ENCODE results near the gene KIAA1755. TPM values are rescaled to one million over a fixed set of nuclear protein-coding genes. Genes with fewer than 3 reads are reported as not detected.

The KIAA1755 gene
- total RNA-seq, 1 experiment from 2014 or later = not detected

DNA sequence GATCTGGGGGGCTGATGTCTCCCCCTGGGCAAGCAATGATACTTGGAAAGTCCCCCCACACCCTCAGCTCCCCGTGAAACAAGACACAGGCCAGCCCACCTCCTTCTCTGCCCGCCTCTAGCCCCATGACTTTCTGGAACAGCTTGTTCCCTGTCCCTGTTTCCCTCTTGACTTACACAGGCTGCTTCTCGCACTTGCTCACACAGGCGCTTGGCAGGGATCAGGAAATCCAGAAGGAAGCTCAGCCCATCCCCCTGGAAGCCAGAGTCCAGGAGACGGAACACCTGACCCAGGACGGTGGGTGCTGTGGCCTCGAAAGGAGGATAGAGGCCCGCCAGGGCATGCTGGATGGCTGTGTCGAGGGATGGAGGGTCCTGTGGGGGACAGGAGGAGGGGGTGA is 14.8 kb downstream of the KIAA1755 start:
- peaks cover 29% of the 10 kb centered on the region for H3K9me3 ChIP-seq (ENCODE audit: low read length)
- DNase-seq = no peak
- H3K27me3 ChIP-seq (ENCODE audit: low read length) = no peaks in the 10 kb centered on the region

DNA sequence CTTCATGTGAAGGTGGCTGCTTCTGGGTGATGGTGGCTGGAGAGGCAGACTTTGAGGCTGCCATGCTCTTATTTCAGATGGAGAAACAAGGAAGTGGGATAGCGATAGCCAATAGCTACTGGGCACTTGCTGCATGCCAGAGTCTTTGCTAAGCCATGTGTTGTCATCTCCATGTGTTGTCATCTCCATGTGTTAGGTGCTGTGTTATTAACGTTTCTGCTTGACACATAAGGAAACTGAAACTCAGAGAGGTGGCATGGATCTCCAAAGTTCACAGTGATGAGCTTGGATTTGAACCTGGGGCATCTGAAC is 16.9 kb downstream of the KIAA1755 start:
- Histone ChIP-seq H3K9me2 (replicated peaks; ENCODE audit: insufficient read depth, low read length) (no peaks in the 10 kb centered on the region), H3K79me2 (ENCODE audit: low read length) (no peaks in the 10 kb centered on the region), H3K9me3 (ENCODE audit: low read length) (peaks cover 29% of the 10 kb centered on the region), H4K20me1 (ENCODE audit: insufficient read depth, low read depth, low read length) (no peaks in the 10 kb centered on the region), H3K4me3 (ENCODE audit: low read length) (no peak overlapping the region), H3K9ac (ENCODE audit: low read length) (no peak overlapping the region), H3K4me1 (ENCODE audit: low read length) (no peaks in the 10 kb centered on the region), H3K36me3 (ENCODE audit: insufficient read depth, low read length) (no peaks in the 10 kb centered on the region), H3K4me2 (ENCODE audit: low read depth, low read length, poor library complexity, severe bottlenecking) (no peak overlapping the region), H3K27ac (ENCODE audit: low read length) (no peak overlapping the region), H3K27me3 (ENCODE audit: low read length) (no peaks in the 10 kb centered on the region), H2AFZ (ENCODE audit: low read length) (no peak overlapping the region)
- no peak for DNase-seq

More for the DNA sequence above, 14.8 kb downstream of the KIAA1755 start:
- Histone ChIP-seq H3K9me2 (replicated peaks; ENCODE audit: insufficient read depth, low read length) (no peaks in the 10 kb centered on the region), H3K4me1 (ENCODE audit: low read length) (no peaks in the 10 kb centered on the region), H3K4me3 (ENCODE audit: low read length) (no peak overlapping the region), H3K9ac (ENCODE audit: low read length) (no peak overlapping the region), H4K20me1 (ENCODE audit: insufficient read depth, low read depth, low read length) (no peaks in the 10 kb centered on the region), H3K4me2 (ENCODE audit: low read depth, low read length, poor library complexity, severe bottlenecking) (no peak overlapping the region), H3K36me3 (ENCODE audit: insufficient read depth, low read length) (no peaks in the 10 kb centered on the region), H3K27ac (ENCODE audit: low read length) (no peak overlapping the region), H3K79me2 (ENCODE audit: low read length) (no peaks in the 10 kb centered on the region), H2AFZ (ENCODE audit: low read length) (no peak overlapping the region)

DNA sequence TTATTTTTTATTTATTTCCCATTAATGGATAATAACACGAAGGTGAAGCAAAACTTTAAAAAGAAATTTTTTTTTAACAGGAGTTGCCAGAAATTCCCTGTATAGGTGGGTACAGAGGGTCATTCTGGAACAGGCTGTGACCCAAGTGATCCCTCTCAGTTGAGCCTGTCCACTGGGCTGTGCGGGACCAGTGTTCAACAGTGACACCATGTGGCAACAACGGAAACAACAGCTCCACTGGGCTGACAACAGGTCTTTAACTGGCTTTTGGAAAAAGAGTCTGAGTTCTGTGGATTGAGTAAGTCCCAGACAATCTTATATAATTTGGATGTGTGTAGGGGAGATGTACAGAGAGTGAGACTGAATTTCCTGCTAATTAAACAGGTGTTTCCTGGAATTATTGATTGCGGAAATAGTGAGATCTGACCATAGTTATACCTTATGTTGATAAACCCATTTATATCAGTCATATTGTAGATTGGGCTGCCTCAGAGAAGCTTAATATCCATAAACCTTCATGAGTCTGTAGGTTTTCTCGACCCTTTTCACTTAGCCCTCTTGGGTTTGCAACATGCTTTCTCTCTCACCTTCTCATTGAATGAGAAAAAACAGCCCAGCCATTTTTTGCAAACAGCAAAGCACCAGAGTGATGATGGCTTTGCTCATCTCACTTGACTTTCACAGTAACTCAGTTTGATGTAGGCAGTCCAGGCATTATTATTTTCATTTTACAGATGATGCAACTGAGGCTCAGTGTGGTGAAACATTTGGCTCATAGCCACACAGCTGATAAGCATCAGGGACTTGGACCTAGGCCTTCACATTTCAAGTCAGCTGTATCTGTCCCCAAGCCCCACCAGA is 17.5 kb downstream of the KIAA1755 start:
- H3K9ac ChIP-seq (ENCODE audit: low read length) = no peak overlapping the region
- H3K9me3 ChIP-seq (ENCODE audit: low read length) = peaks cover 29% of the 10 kb centered on the region
- H3K4me1 ChIP-seq (ENCODE audit: low read length) = no peaks in the 10 kb centered on the region
- H3K4me3 ChIP-seq (ENCODE audit: low read length) = no peak overlapping the region
- no peak overlapping the region for H3K27ac ChIP-seq (ENCODE audit: low read length)
- H3K9me2 ChIP-seq (replicated peaks; ENCODE audit: insufficient read depth, low read length) = no peaks in the 10 kb centered on the region
- DNase-seq = peak; percentile 75
- no peaks in the 10 kb centered on the region for H3K27me3 ChIP-seq (ENCODE audit: low read length)
- H4K20me1 ChIP-seq (ENCODE audit: insufficient read depth, low read depth, low read length) = no peaks in the 10 kb centered on the region
- H3K79me2 ChIP-seq (ENCODE audit: low read length) = no peaks in the 10 kb centered on the region
- no peak overlapping the region for H3K4me2 ChIP-seq (ENCODE audit: low read depth, low read length, poor library complexity, severe bottlenecking)
- no peak overlapping the region for H2AFZ ChIP-seq (ENCODE audit: low read length)
- H3K36me3 ChIP-seq (ENCODE audit: insufficient read depth, low read length) = no peaks in the 10 kb centered on the region

DNA sequence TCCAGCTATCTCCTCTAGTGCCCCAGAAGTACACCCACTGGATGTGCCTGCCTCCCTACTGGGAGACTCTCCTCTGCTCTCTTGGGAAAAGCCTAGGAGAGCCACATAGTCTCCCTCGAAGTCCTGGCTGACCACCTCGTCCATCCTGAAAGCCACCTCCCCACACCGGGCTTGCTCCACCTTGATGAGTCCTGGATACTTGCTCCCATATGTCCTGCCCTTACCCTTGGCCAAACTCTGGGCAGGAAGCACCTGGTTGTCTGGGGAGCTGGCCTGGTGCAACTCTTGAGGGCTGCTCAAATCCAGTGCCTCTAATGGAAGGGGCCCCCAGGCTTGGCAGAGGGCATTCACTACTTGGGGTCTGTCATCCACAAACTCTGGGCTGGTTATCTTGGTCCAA is 19.3 kb downstream of the KIAA1755 start:
- H3K36me3 ChIP-seq (ENCODE audit: insufficient read depth, low read length) = no peaks in the 10 kb centered on the region
- H3K27ac ChIP-seq (ENCODE audit: low read length) = no peak overlapping the region
- no peak for DNase-seq
- H3K4me1 ChIP-seq (ENCODE audit: low read length) = no peaks in the 10 kb centered on the region
- no peaks in the 10 kb centered on the region for H4K20me1 ChIP-seq (ENCODE audit: insufficient read depth, low read depth, low read length)
- H3K9me3 ChIP-seq (ENCODE audit: low read length) = peaks cover 29% of the 10 kb centered on the region
- H3K9ac ChIP-seq (ENCODE audit: low read length) = no peak overlapping the region
- no peaks in the 10 kb centered on the region for H3K9me2 ChIP-seq (replicated peaks; ENCODE audit: insufficient read depth, low read length)
- H3K79me2 ChIP-seq (ENCODE audit: low read length) = no peaks in the 10 kb centered on the region
- no peak overlapping the region for H3K4me2 ChIP-seq (ENCODE audit: low read depth, low read length, poor library complexity, severe bottlenecking)
- H3K27me3 ChIP-seq (ENCODE audit: low read length) = no peaks in the 10 kb centered on the region
- no peak overlapping the region for H3K4me3 ChIP-seq (ENCODE audit: low read length)
- H2AFZ ChIP-seq (ENCODE audit: low read length) = no peak overlapping the region

DNA sequence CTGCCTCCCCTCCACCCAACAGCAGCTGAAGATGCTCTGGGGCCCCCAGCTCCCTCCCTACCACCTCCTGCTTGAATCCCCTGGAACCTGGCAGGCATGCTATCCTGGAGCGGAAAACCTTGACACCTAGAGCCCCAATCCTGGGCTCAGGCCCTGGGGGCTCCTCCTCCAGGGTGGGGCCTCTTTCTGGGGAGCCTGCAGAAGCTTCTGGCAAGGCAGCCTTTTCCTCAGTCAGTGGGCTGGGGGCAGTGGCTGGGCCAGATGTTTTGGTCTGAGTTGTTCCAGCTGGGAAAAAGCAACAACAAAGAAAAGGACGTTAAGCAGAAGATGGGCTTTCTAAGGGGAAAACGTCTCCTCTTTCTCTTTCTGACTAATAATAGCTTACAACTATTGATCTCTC is 21.1 kb downstream of the KIAA1755 start:
- H3K4me3 ChIP-seq (ENCODE audit: low read length) = no peak overlapping the region
- H3K4me2 ChIP-seq (ENCODE audit: low read depth, low read length, poor library complexity, severe bottlenecking) = no peak overlapping the region
- no peak for DNase-seq
- no peaks in the 10 kb centered on the region for H3K79me2 ChIP-seq (ENCODE audit: low read length)
- no peaks in the 10 kb centered on the region for H4K20me1 ChIP-seq (ENCODE audit: insufficient read depth, low read depth, low read length)
- H3K9me2 ChIP-seq (replicated peaks; ENCODE audit: insufficient read depth, low read length) = no peaks in the 10 kb centered on the region
- no peaks in the 10 kb centered on the region for H3K4me1 ChIP-seq (ENCODE audit: low read length)
- H3K36me3 ChIP-seq (ENCODE audit: insufficient read depth, low read length) = no peaks in the 10 kb centered on the region
- H3K9me3 ChIP-seq (ENCODE audit: low read length) = peaks cover 26% of the 10 kb centered on the region
- H3K27ac ChIP-seq (ENCODE audit: low read length) = no peak overlapping the region
- no peaks in the 10 kb centered on the region for H3K27me3 ChIP-seq (ENCODE audit: low read length)
- no peak overlapping the region for H3K9ac ChIP-seq (ENCODE audit: low read length)
- H2AFZ ChIP-seq (ENCODE audit: low read length) = no peak overlapping the region

DNA sequence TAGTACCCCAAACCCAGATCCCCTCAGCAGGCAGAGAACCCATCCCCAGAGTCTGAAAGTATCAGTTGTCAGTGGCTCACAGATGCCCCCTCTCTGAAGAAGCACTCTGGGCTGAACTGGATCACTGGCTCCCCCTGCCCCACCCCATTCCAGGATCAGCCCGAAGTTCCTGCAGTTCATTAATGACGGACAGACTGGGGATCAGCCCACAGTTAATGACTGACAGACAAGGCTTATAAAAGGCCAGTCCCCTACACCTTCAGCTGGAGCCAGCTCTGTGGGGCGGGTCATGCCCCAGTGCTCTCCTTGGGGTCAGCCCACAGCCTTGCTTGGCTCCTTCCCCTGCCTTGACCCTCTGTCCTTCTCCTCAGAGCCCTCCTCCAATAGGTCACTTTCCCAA is 21.7 kb downstream of the KIAA1755 start:
- H3K9ac ChIP-seq (ENCODE audit: low read length) = no peak overlapping the region
- peaks cover 23% of the 10 kb centered on the region for H3K9me3 ChIP-seq (ENCODE audit: low read length)
- no peak overlapping the region for H2AFZ ChIP-seq (ENCODE audit: low read length)
- H3K27ac ChIP-seq (ENCODE audit: low read length) = no peak overlapping the region
- H3K9me2 ChIP-seq (replicated peaks; ENCODE audit: insufficient read depth, low read length) = no peaks in the 10 kb centered on the region
- H3K79me2 ChIP-seq (ENCODE audit: low read length) = no peaks in the 10 kb centered on the region
- DNase-seq = no peak
- no peaks in the 10 kb centered on the region for H3K27me3 ChIP-seq (ENCODE audit: low read length)
- H3K4me2 ChIP-seq (ENCODE audit: low read depth, low read length, poor library complexity, severe bottlenecking) = no peak overlapping the region
- H3K4me3 ChIP-seq (ENCODE audit: low read length) = no peak overlapping the region
- H3K4me1 ChIP-seq (ENCODE audit: low read length) = no peaks in the 10 kb centered on the region
- H4K20me1 ChIP-seq (ENCODE audit: insufficient read depth, low read depth, low read length) = no peaks in the 10 kb centered on the region
- H3K36me3 ChIP-seq (ENCODE audit: insufficient read depth, low read length) = no peaks in the 10 kb centered on the region

DNA sequence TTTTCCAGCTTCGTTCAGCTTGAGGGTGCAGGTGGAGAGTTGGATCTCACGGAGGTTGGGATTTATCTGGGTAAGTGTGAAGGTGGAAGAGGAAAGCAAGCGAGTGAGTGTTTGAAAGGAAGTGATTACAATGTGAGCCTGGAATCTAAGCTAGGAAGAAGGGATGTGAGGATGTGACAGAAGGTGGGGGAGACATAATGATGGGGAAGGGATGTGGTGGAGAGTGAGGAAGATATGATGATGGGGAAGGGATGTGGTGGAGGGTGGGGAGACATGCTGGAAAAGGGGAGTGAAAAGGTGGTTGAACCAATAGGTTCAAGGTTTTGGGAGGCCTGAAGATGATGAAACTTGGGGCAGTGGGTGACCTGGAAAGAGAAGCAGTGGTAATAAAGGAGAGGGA is 23.2 kb downstream of the KIAA1755 start:
- H3K9ac ChIP-seq (ENCODE audit: low read length) = no peak overlapping the region
- peaks cover 9% of the 10 kb centered on the region for H3K9me3 ChIP-seq (ENCODE audit: low read length)
- H3K4me2 ChIP-seq (ENCODE audit: low read depth, low read length, poor library complexity, severe bottlenecking) = no peak overlapping the region
- no peak for DNase-seq
- no peaks in the 10 kb centered on the region for H3K27me3 ChIP-seq (ENCODE audit: low read length)
- H3K4me1 ChIP-seq (ENCODE audit: low read length) = no peaks in the 10 kb centered on the region
- H3K9me2 ChIP-seq (replicated peaks; ENCODE audit: insufficient read depth, low read length) = no peaks in the 10 kb centered on the region
- no peak overlapping the region for H3K4me3 ChIP-seq (ENCODE audit: low read length)
- no peaks in the 10 kb centered on the region for H3K36me3 ChIP-seq (ENCODE audit: insufficient read depth, low read length)
- no peaks in the 10 kb centered on the region for H3K79me2 ChIP-seq (ENCODE audit: low read length)
- no peaks in the 10 kb centered on the region for H4K20me1 ChIP-seq (ENCODE audit: insufficient read depth, low read depth, low read length)
- no peak overlapping the region for H3K27ac ChIP-seq (ENCODE audit: low read length)
- H2AFZ ChIP-seq (ENCODE audit: low read length) = no peak overlapping the region

DNA sequence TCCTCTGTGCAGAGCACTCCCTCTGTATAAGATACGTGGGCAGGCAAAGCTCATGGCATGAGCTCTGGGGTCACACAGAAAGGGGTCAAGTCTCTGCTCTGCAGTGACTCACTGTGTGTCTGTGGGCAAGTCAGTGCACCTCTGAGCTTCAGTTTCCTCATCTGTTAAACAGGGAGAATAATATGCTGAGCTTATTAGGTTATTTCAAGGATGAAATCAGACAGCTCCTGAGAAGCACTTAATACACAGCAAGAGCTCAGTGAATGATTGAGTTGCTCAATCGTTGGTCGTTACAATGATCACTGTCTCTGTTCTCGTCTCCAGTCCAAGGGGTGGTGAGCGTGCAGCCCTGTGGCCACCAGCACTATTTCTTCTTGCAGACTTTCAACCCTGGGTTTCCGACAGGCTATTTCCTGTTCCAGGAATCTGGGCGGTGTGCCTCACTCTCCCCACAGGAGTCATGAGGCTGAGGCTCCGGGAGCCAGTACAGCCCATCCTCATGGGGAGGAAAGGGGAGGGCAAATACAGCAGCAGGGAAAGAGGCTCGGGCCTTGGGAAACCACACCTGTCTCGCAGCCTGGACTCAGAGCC is 28.9 kb downstream of the KIAA1755 start:
- no peaks in the 10 kb centered on the region for H3K36me3 ChIP-seq (ENCODE audit: insufficient read depth, low read length)
- no peaks in the 10 kb centered on the region for H3K27me3 ChIP-seq (ENCODE audit: low read length)
- no peaks in the 10 kb centered on the region for H4K20me1 ChIP-seq (ENCODE audit: insufficient read depth, low read depth, low read length)
- H3K9ac ChIP-seq (ENCODE audit: low read length) = no peak overlapping the region
- H3K27ac ChIP-seq (ENCODE audit: low read length) = no peak overlapping the region
- DNase-seq = no peak
- H3K9me2 ChIP-seq (replicated peaks; ENCODE audit: insufficient read depth, low read length) = no peaks in the 10 kb centered on the region
- H3K9me3 ChIP-seq (ENCODE audit: low read length) = no peaks in the 10 kb centered on the region
- no peak overlapping the region for H3K4me3 ChIP-seq (ENCODE audit: low read length)
- H3K79me2 ChIP-seq (ENCODE audit: low read length) = no peaks in the 10 kb centered on the region
- no peak overlapping the region for H2AFZ ChIP-seq (ENCODE audit: low read length)
- no peaks in the 10 kb centered on the region for H3K4me1 ChIP-seq (ENCODE audit: low read length)
- H3K4me2 ChIP-seq (ENCODE audit: low read depth, low read length, poor library complexity, severe bottlenecking) = no peak overlapping the region
